GM12801 (cell line): ENCODE results near the gene CDK11B.

Experiments used
- TF ChIP-seq, protein P1 (sequence below): IDR thresholded peaks from one replicate; pipeline ENCODE4 v1.5.1; 2011; ENCODE audit warnings: control low read depth; ENCODE audit not compliant: insufficient read length; ENCODE audit errors: extremely low read depth

The CDK11B gene

GRCh38 chr1:1599030-1599934, 59.5 kb downstream of the CDK11B start:
- TF ChIP-seq, protein P1, sequence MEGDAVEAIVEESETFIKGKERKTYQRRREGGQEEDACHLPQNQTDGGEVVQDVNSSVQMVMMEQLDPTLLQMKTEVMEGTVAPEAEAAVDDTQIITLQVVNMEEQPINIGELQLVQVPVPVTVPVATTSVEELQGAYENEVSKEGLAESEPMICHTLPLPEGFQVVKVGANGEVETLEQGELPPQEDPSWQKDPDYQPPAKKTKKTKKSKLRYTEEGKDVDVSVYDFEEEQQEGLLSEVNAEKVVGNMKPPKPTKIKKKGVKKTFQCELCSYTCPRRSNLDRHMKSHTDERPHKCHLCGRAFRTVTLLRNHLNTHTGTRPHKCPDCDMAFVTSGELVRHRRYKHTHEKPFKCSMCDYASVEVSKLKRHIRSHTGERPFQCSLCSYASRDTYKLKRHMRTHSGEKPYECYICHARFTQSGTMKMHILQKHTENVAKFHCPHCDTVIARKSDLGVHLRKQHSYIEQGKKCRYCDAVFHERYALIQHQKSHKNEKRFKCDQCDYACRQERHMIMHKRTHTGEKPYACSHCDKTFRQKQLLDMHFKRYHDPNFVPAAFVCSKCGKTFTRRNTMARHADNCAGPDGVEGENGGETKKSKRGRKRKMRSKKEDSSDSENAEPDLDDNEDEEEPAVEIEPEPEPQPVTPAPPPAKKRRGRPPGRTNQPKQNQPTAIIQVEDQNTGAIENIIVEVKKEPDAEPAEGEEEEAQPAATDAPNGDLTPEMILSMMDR: no peak

DNA sequence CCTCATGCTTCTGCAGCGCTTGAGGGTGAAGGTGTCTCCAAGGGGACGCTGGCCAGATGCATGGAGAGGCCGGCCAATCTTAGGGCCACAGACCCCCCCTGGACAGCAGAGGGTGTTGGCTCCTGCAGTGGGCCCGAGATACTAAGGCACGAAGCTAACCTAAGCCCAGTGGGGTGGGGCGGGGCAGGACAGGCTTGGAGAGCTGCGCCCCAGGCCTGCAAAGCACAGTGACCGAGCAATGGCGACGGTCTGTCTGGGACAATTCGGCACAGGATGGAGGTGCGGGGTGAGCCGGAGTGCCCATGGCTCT, 60.1 kb downstream of the CDK11B start:
- TF ChIP-seq, protein P1: no peak

- TF ChIP-seq, protein P1: no peak
Observed at GRCh38 chr1:1598051-1598719, 60.6 kb downstream of the CDK11B start.

DNA sequence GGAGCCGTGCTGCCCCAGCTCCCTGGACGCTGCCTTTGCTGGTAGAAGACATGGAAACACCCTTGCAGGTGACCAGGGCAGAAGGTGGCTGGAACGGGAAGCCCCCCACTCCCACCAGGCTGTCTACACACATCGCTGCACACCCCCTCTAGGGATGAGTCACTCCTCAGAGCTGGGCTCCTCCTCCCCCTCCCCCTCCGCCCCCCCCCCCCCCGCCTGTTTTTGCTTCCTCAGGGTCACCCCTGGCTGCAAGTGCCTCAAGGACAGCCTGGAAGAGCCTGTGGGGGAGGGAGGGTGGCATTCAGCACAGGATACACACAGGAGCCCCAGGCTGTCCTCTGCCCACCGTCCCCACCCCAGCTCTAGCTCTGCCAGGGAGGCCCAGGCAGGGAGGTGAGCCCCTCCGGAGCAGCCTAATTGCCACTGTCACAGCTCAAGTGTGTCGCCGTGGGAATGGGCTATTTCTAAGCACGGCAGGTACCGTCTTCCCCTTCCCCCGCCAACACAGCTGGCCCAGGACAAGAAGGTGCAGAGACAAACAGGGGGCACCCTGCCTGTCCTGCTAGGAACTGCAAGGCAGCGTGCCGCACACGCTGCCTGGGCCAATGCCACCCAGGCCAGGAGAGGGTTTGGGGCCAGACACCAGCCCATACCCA, 61.4 kb downstream of the CDK11B start:
- TF ChIP-seq, protein P1: no peak

GRCh38 chr1:1596493-1597274, 62.1 kb downstream of the CDK11B start:
- TF ChIP-seq, protein P1: no peak

GRCh38 chr1:1594602-1595260, 64.1 kb downstream of the CDK11B start:
- TF ChIP-seq, protein P1: no peak
